H1 (cell line): Measurements from ENCODE around the gene IL2RA. TPM values are rescaled to one million over a fixed set of nuclear protein-coding genes. Genes with fewer than 3 reads are reported as not detected.

Experiments
- CREB1 ChIP-seq: IDR thresholded peaks from 2 replicates; pipeline ENCODE4 v1.6.1; 2012; ENCODE audit warnings: inconsistent platforms
- CTCF ChIP-seq, 3 experiments: IDR thresholded peaks; 1 replicate in 2 of 3; 2 replicates in 1 of 3; pipeline versions ENCODE4 v1.5.1 to v1.6.1; 2011; ENCODE audit warnings: low read length in 3 of 3, mild to moderate bottlenecking in 3 of 3, inconsistent platforms in 2 of 3, low read depth in 1 of 3, moderate library complexity in 1 of 3; ENCODE audit not compliant: insufficient read depth in 1 of 3; ENCODE audit errors: control extremely low read depth in 1 of 3
- TEAD4 ChIP-seq: IDR thresholded peaks from 2 replicates; pipeline ENCODE4 v1.6.1; 2012; ENCODE audit warnings: low read depth, low read length, inconsistent platforms, mixed read lengths
- polyA plus RNA-seq, 7 experiments: library from polyadenylated mRNA; depleted of rRNA in 3 of 7; stranded (reverse) in 5 of 7; unstranded in 2 of 7; fragments of >200 nt in 5 of 7; fragments of 200-250 nt in 2 of 7; gene quantifications; 1 replicate in 5 of 7; 2 replicates in 1 of 7; 4 replicates in 1 of 7; pipeline versions ENCODE4 v1.2.1 to v1.2.3, GENCODE V29; 2011 to 2013; ENCODE audit warnings: missing spikeins in 2 of 7, mixed read lengths in 2 of 7
- total RNA-seq: library from RNA; stranded (reverse); fragmentation: NEBNext Ultra II Directional; extraction: Animal tissue kit (Norgen Biotek cat#: 25700); gene quantifications from 2 replicates; pipeline ENCODE4 v1.2.1, GENCODE V29; 2021

Gene IL2RA
- total and polyA plus RNA-seq, 2 of the 8 experiments (the other 6 are each of a cell fraction or from before 2014, with no cell fraction given): not detected

- TF ChIP-seq CTCF (IDR thresholded peaks at IDR 0.05; ENCODE audit: control extremely low read depth in 1 of 3, insufficient read depth in 1 of 3, low read depth in 1 of 3, low read length in 3 of 3) (no peak), CREB1 (no peak), TEAD4 (no peak)
Observed at GRCh38 chr10:6071181-6072175, 9.3 kb upstream of the IL2RA start (continued).
